DND-41 (cell line): ENCODE data around the gene NBPF1.

Source experiments
- EZH2 ChIP-seq: IDR thresholded peaks from 3 replicates; pipeline ENCODE4 v1.6.1; 2012; ENCODE audit warnings: borderline replicate concordance, low read depth, mild to moderate bottlenecking, moderate library complexity, low read length, inconsistent platforms; ENCODE audit not compliant: severe bottlenecking
- TF ChIP-seq, protein P1 (sequence below): IDR thresholded peaks from 2 replicates; pipeline ENCODE4 v1.5.1; 2012; ENCODE audit warnings: borderline replicate concordance, low read length, moderate library complexity, mild to moderate bottlenecking; ENCODE audit not compliant: poor library complexity, severe bottlenecking; ENCODE audit errors: extremely low read depth

DNA sequence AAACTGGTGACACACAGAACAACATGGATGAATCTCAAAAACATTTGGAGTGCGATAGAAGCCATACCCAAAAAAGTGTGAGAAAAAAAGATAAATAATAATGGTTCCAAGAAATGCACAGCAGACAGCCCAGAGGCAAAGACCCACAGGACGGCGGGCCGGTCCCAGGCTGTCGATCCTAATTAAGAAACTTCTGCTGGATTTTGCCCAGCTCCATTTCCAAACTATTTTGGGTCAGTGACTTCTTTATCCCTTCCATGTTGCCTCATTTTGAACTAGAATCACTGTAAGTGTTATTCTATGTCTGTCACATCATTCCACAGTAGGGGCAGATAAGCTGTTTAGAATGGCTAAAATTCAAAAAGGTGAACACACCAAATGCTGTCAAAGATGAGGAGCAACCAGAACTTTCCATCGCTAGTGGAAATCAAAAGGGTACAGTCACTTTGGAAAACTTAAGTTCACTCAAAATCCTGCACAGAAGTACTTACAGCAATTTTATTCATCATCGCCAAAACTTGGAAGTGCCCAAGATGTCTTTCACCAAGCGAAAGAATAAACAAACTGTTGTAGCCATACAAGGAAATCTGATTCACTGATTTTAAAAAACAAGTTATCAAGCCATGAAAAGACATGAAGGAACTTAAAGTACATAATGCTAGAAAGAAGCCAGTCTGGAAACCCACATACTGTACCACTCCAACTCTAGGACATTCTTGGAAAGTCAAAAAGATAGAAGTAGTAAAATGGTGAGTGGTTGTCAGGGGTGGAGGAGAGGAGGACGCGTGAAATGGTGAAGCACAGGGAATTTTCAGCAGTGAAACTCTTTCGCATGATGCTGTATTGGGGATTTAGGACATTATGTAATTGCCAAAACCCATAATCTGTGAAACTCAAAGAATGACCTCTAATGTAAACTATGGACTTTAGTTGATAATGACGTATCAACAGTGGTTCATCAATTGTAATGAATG is 7.5 kb downstream of the NBPF1 start:
- no peak for TF ChIP-seq EZH2
- TF ChIP-seq, protein P1, sequence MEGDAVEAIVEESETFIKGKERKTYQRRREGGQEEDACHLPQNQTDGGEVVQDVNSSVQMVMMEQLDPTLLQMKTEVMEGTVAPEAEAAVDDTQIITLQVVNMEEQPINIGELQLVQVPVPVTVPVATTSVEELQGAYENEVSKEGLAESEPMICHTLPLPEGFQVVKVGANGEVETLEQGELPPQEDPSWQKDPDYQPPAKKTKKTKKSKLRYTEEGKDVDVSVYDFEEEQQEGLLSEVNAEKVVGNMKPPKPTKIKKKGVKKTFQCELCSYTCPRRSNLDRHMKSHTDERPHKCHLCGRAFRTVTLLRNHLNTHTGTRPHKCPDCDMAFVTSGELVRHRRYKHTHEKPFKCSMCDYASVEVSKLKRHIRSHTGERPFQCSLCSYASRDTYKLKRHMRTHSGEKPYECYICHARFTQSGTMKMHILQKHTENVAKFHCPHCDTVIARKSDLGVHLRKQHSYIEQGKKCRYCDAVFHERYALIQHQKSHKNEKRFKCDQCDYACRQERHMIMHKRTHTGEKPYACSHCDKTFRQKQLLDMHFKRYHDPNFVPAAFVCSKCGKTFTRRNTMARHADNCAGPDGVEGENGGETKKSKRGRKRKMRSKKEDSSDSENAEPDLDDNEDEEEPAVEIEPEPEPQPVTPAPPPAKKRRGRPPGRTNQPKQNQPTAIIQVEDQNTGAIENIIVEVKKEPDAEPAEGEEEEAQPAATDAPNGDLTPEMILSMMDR: no peak
